Testis (tissue), 3 donors: Measurements from ENCODE around the gene FBXO34. TPM values are rescaled to one million over a fixed set of nuclear protein-coding genes. Genes with fewer than 3 reads are reported as not detected.
A peak's percentile ranks its signal among the peaks of the same experiment; 100 is the strongest.

ENCODE experiments used
- DNase-seq: peaks from one replicate; pipeline ENCODE4 v3.0.0-alpha.2; 2019
- H3K27ac ChIP-seq, 2 donors: fragments of 200-600 bp; sonication (generic); one replicate each; pipeline ENCODE4 v1.5.1; 2019
- H3K27me3 ChIP-seq: fragments of 200-600 bp; sonication (generic); one replicate; pipeline ENCODE4 v1.5.1; 2019
- H3K36me3 ChIP-seq: fragments of 200-600 bp; sonication (generic); one replicate; pipeline ENCODE4 v1.5.1; 2017; ENCODE audit warnings: low read depth; ENCODE audit errors: missing control alignments
- H3K4me1 ChIP-seq: fragments of 200-600 bp; sonication (generic); one replicate; pipeline ENCODE4 v1.5.1; 2019
- H3K4me3 ChIP-seq, 2 donors: fragments of 200-600 bp; sonication (generic); one replicate each; pipeline ENCODE4 v1.5.1; 2017 to 2019
- H3K9me3 ChIP-seq: fragments of 200-600 bp; sonication (generic); one replicate; pipeline ENCODE4 v1.5.1; 2017
- POLR2A ChIP-seq: fragments of 450-650 bp; IDR thresholded peaks from one replicate; pipeline ENCODE4 v1.6.1; 2017; ENCODE audit warnings: antibody characterized with exemption, mild to moderate bottlenecking, moderate library complexity
- WGBS, 2 donors: methylation state at CpG; one replicate each; pipeline ENCODE4 v1.1.5; 2018; 5-methylcytosine and 5-hydroxymethylcytosine counted together
- intact Hi-C: fragments of 100-400 bp; cut with DNase I; formaldehyde crosslinking; loops from one replicate; pipeline ENCODE4 v1.15.1; 2023; ENCODE audit warnings: low total_unique reads
- polyA plus RNA-seq: library from polyadenylated mRNA; stranded (reverse); fragments of 350-450 nt; fragmentation: Illumina TruSeq; extraction: RNeasy Lipid Tissue Mini Kit (QIAGEN cat#74804); gene quantifications from one replicate; pipeline ENCODE4 v1.2.3, GENCODE V29; 2014; ENCODE audit warnings: low read depth, low replicate concordance; ENCODE audit not compliant: insufficient read depth
- total RNA-seq, 2 donors: library from RNA; depleted of rRNA; stranded (reverse); fragments of >200 nt; gene quantifications; one replicate each; pipeline ENCODE4 v1.2.3, GENCODE V29; 2016
- TF ChIP-seq, protein P1 (sequence below), 3 experiments: fragments of 450-650 bp in 2 of 3; fragments of 200-600 bp in 1 of 3; sonication (generic) in 1 of 3; IDR thresholded peaks; one replicate each; pipeline ENCODE4 v1.5.1; 2016 to 2019; ENCODE audit warnings: antibody characterized with exemption in 3 of 3, mild to moderate bottlenecking in 2 of 3, moderate library complexity in 1 of 3

FBXO34 gene
- total and polyA plus RNA-seq, 3 donors from 2014 or later: 62.1 to 91.7 (median 84.4) TPM

- TF ChIP-seq, protein P1, sequence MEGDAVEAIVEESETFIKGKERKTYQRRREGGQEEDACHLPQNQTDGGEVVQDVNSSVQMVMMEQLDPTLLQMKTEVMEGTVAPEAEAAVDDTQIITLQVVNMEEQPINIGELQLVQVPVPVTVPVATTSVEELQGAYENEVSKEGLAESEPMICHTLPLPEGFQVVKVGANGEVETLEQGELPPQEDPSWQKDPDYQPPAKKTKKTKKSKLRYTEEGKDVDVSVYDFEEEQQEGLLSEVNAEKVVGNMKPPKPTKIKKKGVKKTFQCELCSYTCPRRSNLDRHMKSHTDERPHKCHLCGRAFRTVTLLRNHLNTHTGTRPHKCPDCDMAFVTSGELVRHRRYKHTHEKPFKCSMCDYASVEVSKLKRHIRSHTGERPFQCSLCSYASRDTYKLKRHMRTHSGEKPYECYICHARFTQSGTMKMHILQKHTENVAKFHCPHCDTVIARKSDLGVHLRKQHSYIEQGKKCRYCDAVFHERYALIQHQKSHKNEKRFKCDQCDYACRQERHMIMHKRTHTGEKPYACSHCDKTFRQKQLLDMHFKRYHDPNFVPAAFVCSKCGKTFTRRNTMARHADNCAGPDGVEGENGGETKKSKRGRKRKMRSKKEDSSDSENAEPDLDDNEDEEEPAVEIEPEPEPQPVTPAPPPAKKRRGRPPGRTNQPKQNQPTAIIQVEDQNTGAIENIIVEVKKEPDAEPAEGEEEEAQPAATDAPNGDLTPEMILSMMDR (IDR thresholded peaks at IDR 0.05): no peak
- no peak for TF ChIP-seq POLR2A
- H3K27me3 ChIP-seq: no peaks in the 10 kb centered on the region
- 63 to 64% methylated on average over 3 of the region's 3 CpGs for WGBS, 2 donors
- no peaks in the 10 kb centered on the region for H3K36me3 ChIP-seq
- no peak overlapping the region for H3K4me3 ChIP-seq
- no peaks in the 10 kb centered on the region for H3K9me3 ChIP-seq
- H3K27ac ChIP-seq: no peak overlapping the region
- DNase-seq: no peak
- H3K4me1 ChIP-seq: no peaks in the 10 kb centered on the region
- intact Hi-C loops: no loop called here
Measured at GRCh38 chr14:55233591-55233990, 37.6 kb upstream of the FBXO34 start.

GRCh38 chr14:55238019-55238680, 33.1 kb upstream of the FBXO34 start:
- H3K27ac ChIP-seq: no peak overlapping the region
- intact Hi-C loops: no loop called here
- 91 to 93% methylated on average over 12 of the region's 12 CpGs for WGBS, 2 donors

GRCh38 chr14:55239320-55239719, 31.9 kb upstream of the FBXO34 start:
- no peak overlapping the region for H3K4me3 ChIP-seq
- no peak for TF ChIP-seq POLR2A
- TF ChIP-seq, protein P1 (IDR thresholded peaks at IDR 0.05): no peak
- H3K27ac ChIP-seq: no peak overlapping the region
- H3K36me3 ChIP-seq: no peaks in the 10 kb centered on the region
- H3K27me3 ChIP-seq: no peaks in the 10 kb centered on the region
- intact Hi-C loops: no loop called here
- whole genome bisulfite sequencing, 2 donors: 96 to 100% methylated on average over 1 of the region's 1 CpG
- H3K4me1 ChIP-seq: peaks cover 12% of the 10 kb centered on the region
- H3K9me3 ChIP-seq: no peaks in the 10 kb centered on the region
- DNase-seq: no peak

More at GRCh38 chr14:55238019-55238680, 33.1 kb upstream of the FBXO34 start:
- no peak for DNase-seq
- H3K27me3 ChIP-seq: no peaks in the 10 kb centered on the region
- TF ChIP-seq POLR2A: no peak
- TF ChIP-seq, protein P1 (IDR thresholded peaks at IDR 0.05): no peak
- peaks cover 12% of the 10 kb centered on the region for H3K4me1 ChIP-seq
- H3K9me3 ChIP-seq: no peaks in the 10 kb centered on the region
- no peak overlapping the region for H3K4me3 ChIP-seq
- no peaks in the 10 kb centered on the region for H3K36me3 ChIP-seq

- no peak for TF ChIP-seq POLR2A
- TF ChIP-seq, protein P1 (IDR thresholded peaks at IDR 0.05): no peak
- H3K27ac ChIP-seq: peak overlapping the region in 1 of 2 donors; percentile 31
- 42 to 43% methylated on average over 29 to 33 of the region's 33 CpGs for WGBS, 2 donors
- no peaks in the 10 kb centered on the region for H3K36me3 ChIP-seq
- peaks cover 12% of the 10 kb centered on the region for H3K4me1 ChIP-seq
- no peaks in the 10 kb centered on the region for H3K9me3 ChIP-seq
- no peaks in the 10 kb centered on the region for H3K27me3 ChIP-seq
- intact Hi-C loops: no loop called here
- no peak for DNase-seq
- peak overlapping the region; percentile 5 to 38 for H3K4me3 ChIP-seq
Measured at GRCh38 chr14:55240526-55241178, 30.6 kb upstream of the FBXO34 start.
